ENCODE results near the gene FOXO6.

FOXO6 gene

GRCh38 chr1:41411229-41411628 lies 50.0 kb downstream of the FOXO6 start:
- no peak for DNase-seq

- no peak for DNase-seq
These were observed 51.5 kb downstream of the FOXO6 start for GRCh38 chr1:41412748-41413147.

DNA sequence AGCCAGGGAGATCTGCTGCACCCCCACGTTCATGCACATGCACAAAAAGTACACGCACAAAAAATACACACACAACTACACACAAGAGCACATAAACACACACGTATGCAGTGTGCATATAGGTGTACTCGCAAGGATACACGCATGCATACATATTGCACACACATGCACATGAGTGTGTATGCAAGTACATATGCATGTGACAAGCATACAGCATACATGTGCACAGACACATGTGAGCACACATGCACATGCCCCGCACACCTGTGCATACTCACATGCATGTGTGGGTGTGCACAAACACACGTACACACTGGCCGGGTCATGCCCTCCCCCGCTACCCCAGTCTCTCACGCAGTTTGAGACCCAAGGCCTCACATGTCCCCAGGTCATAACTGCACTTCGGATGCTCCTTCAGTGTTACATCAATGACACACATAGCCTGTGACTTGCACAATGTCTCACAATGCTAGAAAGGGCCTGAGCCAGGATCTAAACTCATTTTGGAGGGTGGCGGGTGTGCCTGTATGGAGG lies 52.6 kb downstream of the FOXO6 start:
- no peak for DNase-seq

- no peak for DNase-seq
These were observed 53.1 kb downstream of the FOXO6 start for GRCh38 chr1:41414296-41414695.

GRCh38 chr1:41414716-41415306 lies 53.6 kb downstream of the FOXO6 start:
- DNase-seq: no peak

DNA sequence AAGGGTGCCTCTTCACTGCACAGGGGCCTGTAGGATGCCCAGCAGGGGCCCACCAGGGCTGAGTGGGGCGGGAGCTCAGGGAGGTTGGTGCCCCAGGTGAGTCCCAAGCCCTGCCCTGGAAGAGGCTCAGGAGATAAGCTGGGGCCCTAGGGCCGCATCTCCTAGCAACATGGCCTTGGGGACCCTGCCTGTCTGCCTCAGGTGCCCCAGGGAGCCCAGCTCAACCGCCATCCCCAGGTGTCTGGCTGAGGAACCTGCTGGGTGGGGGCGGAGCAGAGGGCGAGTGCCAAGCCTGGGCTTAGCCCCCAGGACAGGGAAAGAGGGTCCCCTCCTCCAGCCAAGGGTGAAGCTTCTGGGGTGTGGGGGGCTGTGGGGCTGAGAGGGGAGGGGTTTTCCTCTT lies 54.8 kb downstream of the FOXO6 start:
- no peak for DNase-seq

DNA sequence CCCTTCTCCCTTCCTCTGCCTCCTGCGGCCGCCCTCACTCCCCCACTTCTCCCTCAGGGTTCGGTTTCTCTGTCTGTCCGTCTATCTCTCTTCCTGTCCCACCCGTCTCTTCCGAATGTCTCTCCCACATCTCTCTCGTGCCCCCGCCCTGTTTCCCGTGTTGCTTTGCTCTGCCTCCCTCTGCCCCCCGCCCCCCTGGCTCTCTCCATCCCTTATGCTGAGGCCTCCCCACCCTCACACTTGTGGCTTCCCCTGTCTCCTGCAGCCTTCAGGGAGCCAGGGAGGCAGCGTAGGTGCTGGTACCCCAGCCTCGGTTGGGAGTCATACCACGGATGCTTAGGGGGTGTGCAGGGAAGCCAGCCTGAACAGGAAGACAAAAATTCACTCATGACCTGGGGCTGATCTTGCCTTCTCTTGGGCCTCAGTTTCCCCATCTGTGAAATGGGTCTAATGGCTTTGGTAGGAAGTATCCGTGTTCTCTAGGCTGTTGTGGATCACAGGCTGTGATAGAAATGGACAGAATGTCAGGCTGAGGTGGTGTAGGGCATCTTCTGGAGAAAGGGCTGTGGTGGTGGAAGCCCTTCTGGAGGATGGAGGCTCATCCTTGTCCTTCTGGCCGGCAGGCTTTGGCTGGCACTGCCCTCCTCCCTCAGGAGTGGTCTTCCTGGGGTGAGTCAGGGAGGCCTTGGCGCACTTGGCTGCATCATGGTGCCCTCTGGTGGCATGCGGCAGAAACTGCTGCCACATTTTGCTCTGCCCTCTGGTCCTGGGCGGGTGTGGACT lies 55.5 kb downstream of the FOXO6 start:
- peak; percentile 48 for DNase-seq

DNA sequence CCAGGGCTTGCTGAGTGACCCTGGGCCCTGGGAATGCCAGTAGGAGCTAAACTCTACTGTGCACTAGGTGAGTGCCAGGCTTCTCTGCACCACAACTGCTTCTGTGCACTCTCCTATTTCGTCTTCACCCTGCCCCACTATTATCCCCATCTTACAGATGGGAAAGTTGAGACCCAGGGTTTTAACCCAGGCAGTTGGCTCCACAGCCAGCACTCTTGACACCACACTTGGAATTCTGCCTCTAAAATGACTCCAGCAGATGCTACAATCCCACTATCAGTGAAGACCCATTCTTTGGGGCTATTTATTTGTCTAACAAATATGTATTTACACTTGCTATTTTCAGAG lies 56.1 kb downstream of the FOXO6 start:
- no peak for DNase-seq

DNA sequence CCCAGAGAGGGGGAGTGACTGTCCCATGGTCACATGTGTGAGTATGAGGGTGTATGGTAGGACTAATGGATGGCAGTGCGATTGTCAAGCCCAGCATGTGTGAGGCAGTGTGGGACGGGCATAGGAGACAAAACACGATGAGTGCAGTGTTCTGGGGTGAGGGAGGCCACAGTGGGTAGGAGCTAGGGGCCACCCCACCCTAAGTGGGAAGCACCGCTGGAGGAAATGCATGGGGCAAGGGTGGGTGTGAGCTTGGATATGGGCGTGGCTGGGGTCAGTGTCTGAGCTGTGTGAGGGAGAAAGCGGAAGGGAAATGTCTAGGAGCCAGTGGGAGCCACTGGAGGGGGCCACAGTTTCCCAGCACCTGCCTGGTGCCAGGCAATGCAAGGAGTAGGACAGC lies 56.5 kb downstream of the FOXO6 start:
- DNase-seq: no peak

GRCh38 chr1:41418857-41419583 lies 57.8 kb downstream of the FOXO6 start:
- no peak for DNase-seq

GRCh38 chr1:41419584-41420295 lies 58.5 kb downstream of the FOXO6 start:
- DNase-seq: no peak

DNA sequence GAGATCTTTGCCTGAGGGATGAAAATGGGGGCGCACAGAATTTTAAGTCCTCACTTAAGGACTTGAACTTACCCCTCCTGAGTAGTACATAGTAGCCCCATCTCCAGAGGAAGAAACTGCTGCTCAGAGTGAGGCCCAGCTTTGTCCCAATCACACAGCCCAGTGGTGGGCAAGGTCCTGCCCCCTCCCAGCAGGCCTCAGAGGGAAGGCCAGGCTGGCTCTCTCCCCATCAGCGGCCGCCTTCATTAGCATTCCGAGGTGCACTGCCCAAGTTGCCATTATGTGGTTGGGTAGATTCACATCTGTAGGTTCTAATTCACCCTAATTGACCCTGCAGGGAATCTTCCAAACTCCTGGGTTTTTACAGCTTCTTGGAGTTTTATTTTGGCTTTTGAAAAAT lies 59.1 kb downstream of the FOXO6 start:
- DNase-seq: no peak

GRCh38 chr1:41420860-41421259 lies 59.6 kb downstream of the FOXO6 start:
- no peak for DNase-seq

DNA sequence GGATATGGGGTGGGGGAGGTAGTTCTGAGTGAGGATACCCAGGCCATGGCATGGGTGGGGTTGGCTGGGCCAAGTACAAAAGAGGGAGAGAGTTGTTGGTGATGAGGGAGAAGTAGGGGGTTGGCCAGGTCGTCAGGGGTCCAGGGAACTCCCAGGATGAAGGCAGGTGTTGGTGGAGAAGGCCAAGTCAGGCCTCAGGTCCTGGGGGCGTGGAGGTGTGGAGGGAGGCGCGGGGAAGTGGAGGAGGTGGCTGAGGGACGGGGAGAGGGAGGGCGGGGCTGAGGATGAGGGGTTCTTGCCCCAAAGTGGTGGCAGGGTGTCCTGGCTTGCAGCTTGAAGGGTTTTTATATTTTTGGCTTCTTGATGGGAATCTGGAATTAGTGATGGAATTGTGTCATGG lies 61.1 kb downstream of the FOXO6 start:
- DNase-seq: no peak

DNA sequence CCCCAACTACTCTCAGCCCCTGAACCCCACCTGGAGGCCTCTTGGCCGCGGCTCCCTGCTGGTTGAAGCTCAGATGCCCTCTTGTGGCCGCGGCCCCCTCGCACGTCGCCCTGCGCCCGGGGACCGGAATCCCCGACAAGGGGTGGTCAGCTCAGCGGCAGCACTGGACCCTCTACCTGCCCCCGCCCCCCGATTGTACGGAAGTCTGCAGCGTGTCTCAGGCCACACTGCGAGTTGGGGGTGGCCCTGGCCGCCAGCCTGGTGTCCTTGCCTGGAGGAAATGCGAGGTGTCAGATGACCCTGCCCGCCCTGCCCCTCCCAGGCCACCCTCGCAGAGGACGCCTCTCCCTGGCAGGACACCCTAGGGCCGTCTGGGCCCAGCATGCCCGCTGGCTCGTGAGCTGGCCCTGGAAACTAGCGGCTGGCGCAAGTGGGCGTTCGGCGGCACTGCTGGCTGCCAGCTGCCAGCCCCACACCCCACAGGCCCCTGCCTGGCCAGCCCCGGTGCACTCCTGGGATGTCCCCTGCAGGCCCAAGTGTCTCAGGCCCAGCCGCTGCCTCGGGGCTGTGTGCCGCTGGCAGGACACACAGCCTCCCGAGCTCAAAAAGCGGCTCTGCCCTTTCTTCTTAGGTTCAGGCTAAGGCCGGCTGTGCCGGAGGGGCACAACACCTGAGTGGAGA lies 62.4 kb downstream of the FOXO6 start:
- no peak for DNase-seq

- DNase-seq: no peak
These were observed 63.4 kb downstream of the FOXO6 start for GRCh38 chr1:41424581-41425118.

GRCh38 chr1:41425369-41425768 lies 64.1 kb downstream of the FOXO6 start:
- no peak for DNase-seq

DNA sequence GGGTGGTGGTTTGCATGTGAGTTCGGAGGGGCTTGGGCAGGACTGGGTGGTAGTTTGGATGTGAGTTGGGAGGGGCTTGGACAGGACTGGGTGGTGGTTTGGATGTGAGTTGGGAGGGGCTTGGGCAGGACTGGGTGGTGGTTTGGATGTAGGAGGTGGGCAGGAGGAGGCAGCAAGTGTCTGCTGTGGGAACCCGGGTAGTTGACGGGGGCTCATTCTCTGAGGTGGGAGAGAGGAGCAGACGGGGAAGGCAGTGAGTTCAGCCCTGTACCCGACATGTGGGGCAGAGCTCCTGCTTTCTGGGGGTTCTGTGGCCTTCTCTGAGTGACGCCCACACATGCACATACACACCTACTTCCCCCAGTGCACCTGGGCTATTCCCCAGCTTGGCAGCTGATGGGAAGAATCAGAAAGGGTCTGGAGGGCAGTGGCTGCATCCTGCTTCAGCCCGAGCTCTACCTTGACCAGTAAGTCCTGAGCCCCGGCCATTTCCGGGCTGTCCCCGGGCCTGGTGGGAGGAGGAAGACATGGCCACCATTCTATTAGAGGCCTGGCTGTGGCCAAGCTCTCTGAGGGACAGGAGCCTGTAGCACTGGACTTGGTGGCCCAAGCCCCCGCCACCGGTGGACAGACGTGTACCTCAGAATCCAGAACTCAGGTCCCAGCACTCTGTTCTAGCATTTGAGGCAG lies 65.1 kb downstream of the FOXO6 start:
- DNase-seq: no peak

GRCh38 chr1:41427122-41427913 lies 66.1 kb downstream of the FOXO6 start:
- no peak for DNase-seq

GRCh38 chr1:41427916-41428737 lies 66.9 kb downstream of the FOXO6 start:
- no peak for DNase-seq
